ENCODE measurements around the gene CST8.

DNA sequence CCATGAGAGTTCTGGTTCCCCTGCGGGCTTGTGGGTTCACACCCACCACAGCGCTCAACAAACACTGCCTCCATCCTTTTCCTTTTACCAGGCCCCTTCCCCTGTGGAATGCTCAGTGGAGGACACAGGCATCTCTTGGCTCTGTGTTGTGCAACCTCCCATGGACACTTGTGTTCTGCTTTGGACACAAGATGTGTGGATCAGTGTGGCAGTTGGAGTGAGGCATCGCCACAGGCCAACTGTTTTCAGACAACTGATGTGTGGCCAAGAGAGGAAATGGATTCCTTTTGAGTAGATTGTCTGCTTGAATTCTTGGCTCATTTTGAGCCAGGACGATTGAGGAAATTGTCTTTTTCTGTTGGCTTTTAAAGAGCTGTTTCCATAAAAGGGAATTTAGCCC, 26.8 kb downstream of the CST8 start:
- TF ChIP-seq POLR2A (IDR thresholded peaks at IDR 0.05) (no peak), POLR2AphosphoS5 (IDR thresholded peaks at IDR 0.05; ENCODE audit: insufficient read depth in 1 of 2, low read depth in 1 of 2) (no peak), CTCF (IDR thresholded peaks at IDR 0.05) (no peak)
